Memory B cell (primary cell): ENCODE measurements around the gene TBC1D14.

Source experiments
- ATAC-seq: fragments of 150-1000 bp; cut with Tn5 transposase; 2 replicates; pipeline ENCODE4 v1.10.0; 2021; ENCODE audit warnings: low read depth, mild to moderate bottlenecking, moderate library complexity
- DNase-seq, 2 donors: peaks; one replicate each; pipeline ENCODE4 v3.0.0; 2022; ENCODE audit warnings: low spot score in 2 of 2
- H3K27ac Mint-ChIP-seq: one replicate; pipeline ENCODE4 v1.8.0; 2022; ENCODE audit warnings: mild to moderate bottlenecking, moderate library complexity, mixed read lengths
- H3K27me3 Mint-ChIP-seq: one replicate; pipeline ENCODE4 v1.8.0; 2022; ENCODE audit warnings: mixed read lengths
- H3K36me3 Mint-ChIP-seq: one replicate; pipeline ENCODE4 v1.8.0; 2022; ENCODE audit warnings: mild to moderate bottlenecking, mixed read lengths
- H3K4me1 Mint-ChIP-seq: one replicate; pipeline ENCODE4 v1.8.0; 2022; ENCODE audit warnings: mixed read lengths
- H3K4me3 Mint-ChIP-seq: one replicate; pipeline ENCODE4 v1.8.0; 2022; ENCODE audit warnings: mild to moderate bottlenecking, moderate library complexity, mixed read lengths
- H3K9me3 Mint-ChIP-seq: one replicate; pipeline ENCODE4 v1.8.0; 2022; ENCODE audit warnings: mixed read lengths

TBC1D14 gene

GRCh38 chr4:6953751-6954380, 44.2 kb downstream of the TBC1D14 start:
- ATAC-seq (no peak), DNase-seq (no peak)
- H3K27ac Mint-ChIP-seq, result no peak overlapping the region
- H3K36me3 Mint-ChIP-seq, result no peaks in the 10 kb centered on the region
- H3K4me1 Mint-ChIP-seq, result peaks cover 11% of the 10 kb centered on the region
- no peaks in the 10 kb centered on the region for H3K9me3 Mint-ChIP-seq
- no peak overlapping the region for H3K4me3 Mint-ChIP-seq
- H3K27me3 Mint-ChIP-seq, result no peaks in the 10 kb centered on the region

GRCh38 chr4:6955261-6955911, 45.8 kb downstream of the TBC1D14 start:
- no peak for DNase-seq

GRCh38 chr4:6956087-6956433, 46.4 kb downstream of the TBC1D14 start:
- Mint-ChIP-seq H3K27me3 (no peaks in the 10 kb centered on the region), H3K4me3 (no peak overlapping the region), H3K9me3 (no peaks in the 10 kb centered on the region), H3K4me1 (peaks cover 8% of the 10 kb centered on the region), H3K36me3 (no peaks in the 10 kb centered on the region), H3K27ac (no peak overlapping the region)
- no peak for DNase-seq
- ATAC-seq, result no peak

More at GRCh38 chr4:6955261-6955911, 45.8 kb downstream of the TBC1D14 start:
- Mint-ChIP-seq H3K4me1 (peaks cover 8% of the 10 kb centered on the region), H3K36me3 (no peaks in the 10 kb centered on the region), H3K4me3 (no peak overlapping the region), H3K27ac (no peak overlapping the region), H3K9me3 (no peaks in the 10 kb centered on the region), H3K27me3 (no peaks in the 10 kb centered on the region)
- no peak for ATAC-seq

- Mint-ChIP-seq H3K4me1 (peaks cover 9% of the 10 kb centered on the region), H3K9me3 (no peaks in the 10 kb centered on the region), H3K4me3 (no peak overlapping the region), H3K27ac (no peak overlapping the region), H3K27me3 (no peaks in the 10 kb centered on the region), H3K36me3 (no peaks in the 10 kb centered on the region)
- no peak for ATAC-seq
- DNase-seq, result no peak
Observed at GRCh38 chr4:6956434-6957147, 47.0 kb downstream of the TBC1D14 start.

GRCh38 chr4:6957148-6957520, 47.5 kb downstream of the TBC1D14 start:
- no peak for DNase-seq
- H3K9me3 Mint-ChIP-seq, result no peaks in the 10 kb centered on the region

GRCh38 chr4:6957994-6958393, 48.4 kb downstream of the TBC1D14 start:
- Mint-ChIP-seq H3K4me3 (no peak overlapping the region), H3K27ac (no peak overlapping the region), H3K36me3 (no peaks in the 10 kb centered on the region), H3K4me1 (peaks cover 18% of the 10 kb centered on the region), H3K9me3 (no peaks in the 10 kb centered on the region), H3K27me3 (no peaks in the 10 kb centered on the region)
- DNase-seq (no peak), ATAC-seq (no peak)

More at GRCh38 chr4:6957148-6957520, 47.5 kb downstream of the TBC1D14 start:
- no peak overlapping the region for H3K27ac Mint-ChIP-seq
- no peak overlapping the region for H3K4me3 Mint-ChIP-seq
- ATAC-seq, result no peak
- H3K27me3 Mint-ChIP-seq, result no peaks in the 10 kb centered on the region
- H3K36me3 Mint-ChIP-seq, result no peaks in the 10 kb centered on the region
- peaks cover 11% of the 10 kb centered on the region for H3K4me1 Mint-ChIP-seq

- no peaks in the 10 kb centered on the region for H3K36me3 Mint-ChIP-seq
- DNase-seq (no peak), ATAC-seq (no peak)
- no peak overlapping the region for H3K27ac Mint-ChIP-seq
- H3K4me1 Mint-ChIP-seq, result peaks cover 27% of the 10 kb centered on the region
- no peak overlapping the region for H3K4me3 Mint-ChIP-seq
- H3K27me3 Mint-ChIP-seq, result no peaks in the 10 kb centered on the region
- H3K9me3 Mint-ChIP-seq, result no peaks in the 10 kb centered on the region
Observed at GRCh38 chr4:6959261-6959660, 49.6 kb downstream of the TBC1D14 start.

GRCh38 chr4:6960154-6960553, 50.5 kb downstream of the TBC1D14 start:
- no peaks in the 10 kb centered on the region for H3K36me3 Mint-ChIP-seq

GRCh38 chr4:6960628-6961412, 51.2 kb downstream of the TBC1D14 start:
- no peak for DNase-seq
- H3K27me3 Mint-ChIP-seq, result no peaks in the 10 kb centered on the region
- H3K9me3 Mint-ChIP-seq, result no peaks in the 10 kb centered on the region
- H3K27ac Mint-ChIP-seq, result no peak overlapping the region
- no peaks in the 10 kb centered on the region for H3K36me3 Mint-ChIP-seq
- H3K4me3 Mint-ChIP-seq, result no peak overlapping the region
- ATAC-seq, result no peak
- peaks cover 34% of the 10 kb centered on the region for H3K4me1 Mint-ChIP-seq

More at GRCh38 chr4:6960154-6960553, 50.5 kb downstream of the TBC1D14 start:
- no peaks in the 10 kb centered on the region for H3K27me3 Mint-ChIP-seq
- no peak overlapping the region for H3K4me3 Mint-ChIP-seq
- peaks cover 31% of the 10 kb centered on the region for H3K4me1 Mint-ChIP-seq
- no peaks in the 10 kb centered on the region for H3K9me3 Mint-ChIP-seq
- H3K27ac Mint-ChIP-seq, result no peak overlapping the region
- DNase-seq (no peak), ATAC-seq (no peak)

- ATAC-seq (no peak), DNase-seq (no peak)
- no peak overlapping the region for H3K27ac Mint-ChIP-seq
- no peaks in the 10 kb centered on the region for H3K36me3 Mint-ChIP-seq
- H3K4me3 Mint-ChIP-seq, result peak overlapping the region; percentile 47
- H3K9me3 Mint-ChIP-seq, result no peaks in the 10 kb centered on the region
- H3K27me3 Mint-ChIP-seq, result no peaks in the 10 kb centered on the region
- peaks cover 37% of the 10 kb centered on the region for H3K4me1 Mint-ChIP-seq
Observed at GRCh38 chr4:6961496-6962210, 52.0 kb downstream of the TBC1D14 start.

- DNase-seq (no peak), ATAC-seq (no peak)
- no peaks in the 10 kb centered on the region for H3K36me3 Mint-ChIP-seq
- H3K4me1 Mint-ChIP-seq, result peaks cover 37% of the 10 kb centered on the region
- no peak overlapping the region for H3K27ac Mint-ChIP-seq
- H3K4me3 Mint-ChIP-seq, result peak overlapping the region; percentile 81
- H3K27me3 Mint-ChIP-seq, result no peaks in the 10 kb centered on the region
- H3K9me3 Mint-ChIP-seq, result no peaks in the 10 kb centered on the region
Observed at GRCh38 chr4:6962211-6963041, 52.8 kb downstream of the TBC1D14 start.

GRCh38 chr4:6963139-6963611, 53.5 kb downstream of the TBC1D14 start:
- Mint-ChIP-seq H3K4me1 (peaks cover 39% of the 10 kb centered on the region), H3K27ac (no peak overlapping the region), H3K9me3 (no peaks in the 10 kb centered on the region), H3K4me3 (peak overlapping the region; percentile 81), H3K36me3 (peaks cover 5% of the 10 kb centered on the region), H3K27me3 (no peaks in the 10 kb centered on the region)
- ATAC-seq (peak; percentile 20), DNase-seq (no peak)

- Mint-ChIP-seq H3K4me1 (peaks cover 47% of the 10 kb centered on the region), H3K4me3 (peak overlapping the region; percentile 63)
Observed at GRCh38 chr4:6964858-6965257, 55.2 kb downstream of the TBC1D14 start.

More at GRCh38 chr4:6964858-6965257, 55.2 kb downstream of the TBC1D14 start:
- Mint-ChIP-seq H3K9me3 (no peaks in the 10 kb centered on the region), H3K27ac (no peak overlapping the region), H3K36me3 (peaks cover 10% of the 10 kb centered on the region), H3K27me3 (no peaks in the 10 kb centered on the region)
- ATAC-seq, result no peak
- DNase-seq, result no peak
